H1 (cell line): Measurements from ENCODE around the gene STK39. TPM values are rescaled to one million over a fixed set of nuclear protein-coding genes. Genes with fewer than 3 reads are reported as not detected.

Source experiments
- CTCF ChIA-PET: fragments of 300-600 bp; sonication (Branson Sonifier 250); formaldehyde crosslinking; loops from one replicate; lab custom pipeline; 2021; ENCODE audit not compliant: partially characterized antibody; lab: Charles Lee
- POLR2A ChIA-PET: fragments of 300-600 bp; sonication (Branson Sonifier 250); formaldehyde crosslinking; loops from one replicate; lab custom pipeline; 2021; ENCODE audit warnings: inconsistent platforms; ENCODE audit not compliant: partially characterized antibody; lab: Charles Lee
- DNase-seq, 2 experiments: peaks; one replicate each; pipeline versions ENCODE4 v3.0.0 to v3.0.0-alpha.2; 2010 to 2022; ENCODE audit warnings: low spot score in 2 of 2, low read depth in 1 of 2, mixed read lengths in 1 of 2
- FAIRE-seq: peaks from 2 replicates; lab custom pipeline; 2011; peaks lifted over from hg19 to GRCh38; lab: Jason Lieb, UNC
- H2AFZ ChIP-seq: 2 replicates; pipeline ENCODE4 v1.8.1; 2012; ENCODE audit warnings: low read length, inconsistent platforms
- H2AK5ac ChIP-seq: 2 replicates; pipeline ENCODE4 v1.6.1; 2013; ENCODE audit warnings: low read depth, low read length
- H2BK120ac ChIP-seq: replicated peaks from 2 replicates; pipeline ENCODE3; 2013; ENCODE audit warnings: low read depth, low read length, inconsistent platforms
- H2BK12ac ChIP-seq: 2 replicates; pipeline ENCODE4 v1.6.1; 2013; ENCODE audit warnings: low read depth, low read length
- H2BK15ac ChIP-seq: 2 replicates; pipeline ENCODE4 v1.6.1; 2013; ENCODE audit warnings: low read length
- H2BK20ac ChIP-seq: 2 replicates; pipeline ENCODE4 v1.6.1; 2013; ENCODE audit warnings: low read length
- H2BK5ac ChIP-seq: 2 replicates; pipeline ENCODE4 v1.6.1; 2013; ENCODE audit warnings: low read depth, low read length
- H3K14ac ChIP-seq: 2 replicates; pipeline ENCODE4 v1.6.1; 2013; ENCODE audit warnings: inconsistent platforms; ENCODE audit not compliant: insufficient read length
- H3K18ac ChIP-seq: 2 replicates; pipeline ENCODE4 v1.6.1; 2013; ENCODE audit warnings: low read length; ENCODE audit errors: extremely low read depth
- H3K23ac ChIP-seq: 2 replicates; pipeline ENCODE4 v1.6.1; 2013; ENCODE audit warnings: inconsistent platforms; ENCODE audit not compliant: insufficient read length
- H3K23me2 ChIP-seq: 2 replicates; pipeline ENCODE4 v1.6.1; 2013; ENCODE audit warnings: low read depth, low read length
- H3K27ac ChIP-seq: 2 replicates; pipeline ENCODE4 v1.6.1; 2011; ENCODE audit warnings: low read depth, low read length, inconsistent platforms
- H3K27me3 ChIP-seq, 4 experiments: replicated peaks in 1 of 4; 1 replicate in 1 of 4; 2 replicates in 3 of 4; pipeline versions ENCODE4 v1.6.1 to v1.8.1; 2011 to 2013; ENCODE audit warnings: low read length in 3 of 4, mild to moderate bottlenecking in 3 of 4, inconsistent platforms in 2 of 4, mixed read lengths in 2 of 4, moderate library complexity in 1 of 4; ENCODE audit not compliant: control insufficient read depth in 3 of 4, insufficient read depth in 3 of 4; ENCODE audit errors: extremely low read depth in 1 of 4
- H3K36me3 ChIP-seq, 4 experiments: 2 replicates each; pipeline versions ENCODE4 v1.6.1 to v1.8.1; 2011 to 2013; ENCODE audit warnings: mild to moderate bottlenecking in 4 of 4, low read length in 3 of 4, moderate library complexity in 2 of 4, control low read depth in 1 of 4, inconsistent platforms in 1 of 4; ENCODE audit not compliant: insufficient read depth in 4 of 4, control insufficient read depth in 2 of 4
- H3K4ac ChIP-seq: replicated peaks from 2 replicates; pipeline ENCODE3; 2013; ENCODE audit warnings: low read length, low read depth, mixed read lengths, inconsistent platforms; ENCODE audit not compliant: insufficient read length
- H3K4me1 ChIP-seq, 4 experiments: replicated peaks in 1 of 4; 1 replicate in 1 of 4; 2 replicates in 3 of 4; pipeline versions ENCODE4 v1.6.1 to v1.8.1; 2011 to 2013; ENCODE audit warnings: low read length in 3 of 4, inconsistent platforms in 2 of 4, mixed read lengths in 1 of 4; ENCODE audit not compliant: insufficient read depth in 4 of 4, control insufficient read depth in 3 of 4
- H3K4me2 ChIP-seq, 2 experiments: 2 replicates each; pipeline versions ENCODE4 v1.6.1 to v1.8.1; 2011 to 2013; ENCODE audit warnings: low read depth in 2 of 2, low read length in 2 of 2, control low read depth in 1 of 2, inconsistent platforms in 1 of 2, mild to moderate bottlenecking in 1 of 2; ENCODE audit not compliant: insufficient read depth in 1 of 2
- H3K4me3 ChIP-seq, 4 experiments: fragments of 200-600, 300-600 bp in 1 of 4; sonication (generic), shearing (Covaris generic), sonication (Bioruptor Twin) in 1 of 4; 2 replicates each; pipeline versions ENCODE4 v1.5.1 to v1.8.1; 2011 to 2016; ENCODE audit warnings: low read length in 4 of 4, low read depth in 3 of 4, control low read depth in 2 of 4, inconsistent platforms in 2 of 4, mild to moderate bottlenecking in 2 of 4, mixed read lengths in 1 of 4, moderate library complexity in 1 of 4; ENCODE audit not compliant: insufficient read depth in 2 of 4; ENCODE audit errors: extremely low read depth in 1 of 4
- H3K56ac ChIP-seq: replicated peaks from 2 replicates; pipeline ENCODE3; 2013; ENCODE audit warnings: low read depth, mild to moderate bottlenecking, mixed read lengths, low read length, inconsistent platforms; ENCODE audit not compliant: insufficient read length
- H3K79me1 ChIP-seq: 2 replicates; pipeline ENCODE4 v1.6.1; 2013; ENCODE audit warnings: low read depth, low read length, control low read depth
- H3K79me2 ChIP-seq, 2 experiments: 2 replicates each; pipeline versions ENCODE4 v1.6.1 to v1.8.1; 2012 to 2013; ENCODE audit warnings: low read length in 2 of 2, mild to moderate bottlenecking in 2 of 2, inconsistent platforms in 1 of 2; ENCODE audit not compliant: insufficient read depth in 2 of 2, control insufficient read depth in 1 of 2
- H3K9ac ChIP-seq, 4 experiments: replicated peaks in 1 of 4; 1 replicate in 1 of 4; 2 replicates in 3 of 4; pipeline versions ENCODE4 v1.6.1 to v1.8.1; 2011 to 2013; ENCODE audit warnings: low read depth in 3 of 4, low read length in 3 of 4, control low read depth in 2 of 4, mild to moderate bottlenecking in 2 of 4, moderate library complexity in 2 of 4, inconsistent platforms in 1 of 4; ENCODE audit errors: extremely low read depth in 1 of 4
- H3K9me3 ChIP-seq, 2 experiments: 2 replicates each; pipeline versions ENCODE4 v1.6.1 to v1.8.1; 2012 to 2013; ENCODE audit warnings: mild to moderate bottlenecking in 2 of 2, moderate library complexity in 2 of 2, control low read depth in 1 of 2, inconsistent platforms in 1 of 2, low read depth in 1 of 2, low read length in 1 of 2, mixed read lengths in 1 of 2; ENCODE audit not compliant: insufficient read depth in 2 of 2
- H4K20me1 ChIP-seq, 2 experiments: replicated peaks in 1 of 2; 2 replicates each; pipeline versions ENCODE3 to v1.8.1; 2011 to 2013; ENCODE audit warnings: inconsistent platforms in 2 of 2, low read length in 2 of 2, mild to moderate bottlenecking in 1 of 2; ENCODE audit not compliant: insufficient read depth in 2 of 2, control insufficient read depth in 1 of 2
- H4K5ac ChIP-seq: 2 replicates; pipeline ENCODE4 v1.6.1; 2013; ENCODE audit warnings: low read length, low read depth, mixed read lengths, inconsistent platforms; ENCODE audit not compliant: insufficient read length
- H4K8ac ChIP-seq: 2 replicates; pipeline ENCODE4 v1.8.0; 2013; ENCODE audit warnings: mild to moderate bottlenecking, moderate library complexity, low read length, inconsistent platforms; ENCODE audit not compliant: insufficient read depth; ENCODE audit errors: extremely low read depth
- H4K91ac ChIP-seq: replicated peaks from 2 replicates; pipeline ENCODE3; 2013; ENCODE audit warnings: low read length, mixed read lengths, inconsistent platforms; ENCODE audit not compliant: insufficient read length
- BACH1 ChIP-seq: IDR thresholded peaks from 2 replicates; pipeline ENCODE4 v1.6.1; 2012; ENCODE audit warnings: low read length, improper control_type of control experiment
- CBX8 ChIP-seq: fragments of 300-800, 300-1000 bp; sonication (generic); IDR thresholded peaks from 2 replicates; pipeline ENCODE4 v1.7.1; 2016; ENCODE audit warnings: low read depth, low read length, borderline replicate concordance
- E2F6 ChIP-seq: IDR thresholded peaks from 2 replicates; pipeline ENCODE4 v1.6.1; 2012; ENCODE audit warnings: inconsistent platforms
- EZH2 ChIP-seq: fragments of 200-600 bp; sonication (generic); IDR thresholded peaks from 2 replicates; pipeline ENCODE4 v1.7.1; 2012; ENCODE audit warnings: low read depth, mild to moderate bottlenecking, moderate library complexity, low read length, inconsistent platforms; ENCODE audit not compliant: severe bottlenecking
- HDAC2 ChIP-seq, 2 experiments: fragments of 300-600 bp in 1 of 2; sonication (generic) in 1 of 2; IDR thresholded peaks; 2 replicates each; pipeline ENCODE4 v1.6.1; 2011 to 2012; ENCODE audit warnings: low read depth in 2 of 2, low read length in 2 of 2, mild to moderate bottlenecking in 2 of 2, moderate library complexity in 2 of 2, borderline replicate concordance in 1 of 2, inconsistent platforms in 1 of 2
- POLR2AphosphoS5 ChIP-seq: IDR thresholded peaks from 2 replicates; pipeline ENCODE4 v1.6.1; 2011; ENCODE audit warnings: low read depth, low read length
- RAD21 ChIP-seq, 2 experiments: IDR thresholded peaks in 1 of 2; conservative IDR thresholded peaks in 1 of 2; 2 replicates each; pipeline ENCODE4 v1.6.1; 2011; ENCODE audit warnings: low read depth in 2 of 2, low read length in 2 of 2, improper control_type of control experiment in 1 of 2, inconsistent platforms in 1 of 2, mild to moderate bottlenecking in 1 of 2, moderate library complexity in 1 of 2
- RFX5 ChIP-seq: IDR thresholded peaks from 2 replicates; pipeline ENCODE4 v1.6.1; 2011; ENCODE audit warnings: low read depth, low read length, improper control_type of control experiment, borderline replicate concordance
- SP1 ChIP-seq: IDR thresholded peaks from 2 replicates; pipeline ENCODE4 v1.6.1; 2011; ENCODE audit warnings: low read depth, low read length
- WGBS, 2 experiments: shearing (Covaris generic) in 1 of 2; methylation state at CpG; one replicate each; pipeline versions ENCODE4 v1.1.6 to v1.1.7; 2013 to 2015; ENCODE audit warnings: low lambda C conversion rate in 2 of 2, mixed read lengths in 2 of 2, inconsistent platforms in 1 of 2, low coverage in 1 of 2, missing lambda C conversion rate in 1 of 2; ENCODE audit not compliant: insufficient replicate concordance in 2 of 2, insufficient coverage in 1 of 2, insufficient read length in 1 of 2; ENCODE audit errors: extremely low coverage in 1 of 2, missing lambda C conversion rate in 1 of 2; 5-methylcytosine and 5-hydroxymethylcytosine counted together
- polyA plus RNA-seq, 7 experiments: library from polyadenylated mRNA; depleted of rRNA in 3 of 7; stranded (reverse) in 5 of 7; unstranded in 2 of 7; fragments of >200 nt in 5 of 7; fragments of 200-250 nt in 2 of 7; gene quantifications; 1 replicate in 5 of 7; 2 replicates in 1 of 7; 4 replicates in 1 of 7; pipeline versions ENCODE4 v1.2.1 to v1.2.3, GENCODE V29; 2011 to 2013; ENCODE audit warnings: missing spikeins in 2 of 7, mixed read lengths in 2 of 7
- total RNA-seq: library from RNA; stranded (reverse); fragmentation: NEBNext Ultra II Directional; extraction: Animal tissue kit (Norgen Biotek cat#: 25700); gene quantifications from 2 replicates; pipeline ENCODE4 v1.2.1, GENCODE V29; 2021
- TF ChIP-seq, protein P1 (sequence below): IDR thresholded peaks from 2 replicates; pipeline ENCODE4 v1.6.1; 2012; ENCODE audit warnings: low read length, inconsistent platforms

The STK39 gene
- total and polyA plus RNA-seq, 2 of the 8 experiments (the other 6 are each of a cell fraction or from before 2014, with no cell fraction given) = 13.7 to 23.8 TPM

DNA sequence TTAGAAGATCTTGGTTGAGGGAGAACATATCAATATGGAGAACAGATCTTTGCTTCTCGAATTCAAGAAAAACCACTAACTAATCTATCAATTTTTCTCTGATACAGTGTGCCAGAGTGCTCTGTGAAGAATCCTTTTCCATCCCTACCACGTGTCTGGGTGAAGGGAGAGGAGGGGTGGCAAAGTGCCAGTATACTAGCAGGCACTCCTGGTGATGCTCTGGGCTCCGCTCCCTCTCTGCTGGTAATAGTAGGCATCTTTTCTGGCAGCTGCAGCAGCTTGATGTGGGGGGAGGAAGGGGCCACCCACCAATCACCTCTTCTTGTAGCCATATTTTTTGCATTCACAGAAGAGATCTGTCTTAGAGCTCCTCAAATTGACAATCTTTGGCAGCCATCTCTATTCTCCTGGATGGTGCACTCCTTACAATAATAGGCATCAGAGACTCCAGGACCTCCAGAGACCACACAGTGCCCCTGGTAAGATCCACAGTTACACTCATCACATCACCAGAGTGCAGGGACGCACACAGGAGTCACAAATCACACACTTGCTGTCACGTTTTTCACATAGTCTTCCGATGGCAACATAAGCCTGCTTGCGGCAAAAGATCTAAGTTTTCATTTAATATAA lies 15.7 kb downstream of the STK39 start:
- 92% methylated on average over 7 of the region's 7 CpGs; no CpG with 5 or more reads in 1 of the 2 experiments for WGBS, 2 experiments
- no peak overlapping the region for H2BK5ac ChIP-seq
- no peak overlapping the region for H3K18ac ChIP-seq
- H3K79me2 ChIP-seq = no peaks in the 10 kb centered on the region
- no peak overlapping the region for H3K9ac ChIP-seq
- no peak overlapping the region for H4K91ac ChIP-seq
- no peak overlapping the region for H3K14ac ChIP-seq
- no peaks in the 10 kb centered on the region for H3K27me3 ChIP-seq
- H3K4me1 ChIP-seq = no peaks in the 10 kb centered on the region
- H4K5ac ChIP-seq = no peak overlapping the region
- no peak overlapping the region for H3K4me3 ChIP-seq
- no peaks in the 10 kb centered on the region for H3K79me1 ChIP-seq
- H2BK120ac ChIP-seq = no peak overlapping the region
- H2BK15ac ChIP-seq = no peak overlapping the region
- no peak overlapping the region for H4K8ac ChIP-seq
- no peaks in the 10 kb centered on the region for H3K23me2 ChIP-seq
- H3K9me3 ChIP-seq = no peaks in the 10 kb centered on the region
- H4K20me1 ChIP-seq = no peaks in the 10 kb centered on the region
- H3K56ac ChIP-seq = no peak overlapping the region
- no peak overlapping the region for H3K4me2 ChIP-seq
- ChIA-PET POLR2A (no interaction called here), CTCF (interaction anchor here (0.8 to 1.2 kb wide), 2 partner anchors 9 to 14 kb away, joined by 3 to 4 read pairs; no protein-coding TSS in a partner anchor)
- no peak overlapping the region for H3K4ac ChIP-seq
- H3K23ac ChIP-seq = no peak overlapping the region
- no peak overlapping the region for H2AFZ ChIP-seq
- no peak overlapping the region for H3K27ac ChIP-seq
- no peak overlapping the region; the same call in 1 of the 2 replicates for H2BK12ac ChIP-seq
- H2BK20ac ChIP-seq = no peak overlapping the region
- no peak overlapping the region for H2AK5ac ChIP-seq
- FAIRE-seq = no peak
- peaks cover 0 to 2% (median 0%) of the 10 kb centered on the region in 4 experiments; a peak in 1 of 8 replicates for H3K36me3 ChIP-seq
- no peak for DNase-seq
- TF ChIP-seq RAD21 (IDR thresholded peaks at IDR 0.05 in 1 of 2, conservative IDR thresholded peaks at IDR 0.05 in 1 of 2; ENCODE audit: low read depth in 2 of 2, low read length in 2 of 2) (no peak), EZH2 (no peak), RFX5 (no peak), POLR2AphosphoS5 (no peak), E2F6 (no peak), BACH1 (no peak), HDAC2 (IDR thresholded peaks at IDR 0.05; ENCODE audit: borderline replicate concordance in 1 of 2, low read depth in 2 of 2, low read length in 2 of 2) (no peak), CBX8 (no peak), SP1 (no peak)
- TF ChIP-seq, protein P1, sequence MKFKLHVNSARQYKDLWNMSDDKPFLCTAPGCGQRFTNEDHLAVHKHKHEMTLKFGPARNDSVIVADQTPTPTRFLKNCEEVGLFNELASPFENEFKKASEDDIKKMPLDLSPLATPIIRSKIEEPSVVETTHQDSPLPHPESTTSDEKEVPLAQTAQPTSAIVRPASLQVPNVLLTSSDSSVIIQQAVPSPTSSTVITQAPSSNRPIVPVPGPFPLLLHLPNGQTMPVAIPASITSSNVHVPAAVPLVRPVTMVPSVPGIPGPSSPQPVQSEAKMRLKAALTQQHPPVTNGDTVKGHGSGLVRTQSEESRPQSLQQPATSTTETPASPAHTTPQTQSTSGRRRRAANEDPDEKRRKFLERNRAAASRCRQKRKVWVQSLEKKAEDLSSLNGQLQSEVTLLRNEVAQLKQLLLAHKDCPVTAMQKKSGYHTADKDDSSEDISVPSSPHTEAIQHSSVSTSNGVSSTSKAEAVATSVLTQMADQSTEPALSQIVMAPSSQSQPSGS = no peak
